Mesenchymal stem cell (in vitro differentiated cells and primary cell): ENCODE data around the gene ASMT.
"Not testable (repeated sequence)": the region's sequence is repeated elsewhere in the genome, so short reads cannot be mapped to it uniquely, and the experiment has no call there.

Experiments used
- DNase-seq: peaks from one replicate; pipeline ENCODE4 v3.0.0-alpha.2; 2013
- H2AFZ ChIP-seq: one replicate; pipeline ENCODE4 v1.6.1; 2013; ENCODE audit warnings: low read depth, mild to moderate bottlenecking, control low read depth, inconsistent platforms, low read length, moderate library complexity
- H2AK5ac ChIP-seq: 2 replicates; pipeline ENCODE4 v1.6.1; 2013; ENCODE audit warnings: low read length, moderate library complexity, mild to moderate bottlenecking, inconsistent platforms; ENCODE audit not compliant: severe bottlenecking
- H2BK120ac ChIP-seq: one replicate; pipeline ENCODE4 v1.6.1; 2013; ENCODE audit warnings: low read depth, mild to moderate bottlenecking, inconsistent platforms, low read length, moderate library complexity
- H2BK12ac ChIP-seq, 2 experiments: one replicate each; pipeline ENCODE4 v1.6.1; 2013; ENCODE audit warnings: inconsistent platforms in 2 of 2, low read length in 2 of 2, mild to moderate bottlenecking in 2 of 2, moderate library complexity in 2 of 2, control low read depth in 1 of 2
- H2BK15ac ChIP-seq: one replicate; pipeline ENCODE4 v1.6.1; 2013; ENCODE audit warnings: mild to moderate bottlenecking, low read depth, inconsistent platforms; ENCODE audit not compliant: poor library complexity, severe bottlenecking
- H2BK5ac ChIP-seq: 2 replicates; pipeline ENCODE4 v1.6.1; 2013; ENCODE audit warnings: low read depth, mild to moderate bottlenecking, low read length, control low read depth, inconsistent platforms; ENCODE audit not compliant: poor library complexity, severe bottlenecking
- H3K14ac ChIP-seq, 2 experiments: one replicate each; pipeline ENCODE4 v1.6.1; 2013; ENCODE audit warnings: inconsistent platforms in 2 of 2, low read length in 2 of 2, control low read depth in 1 of 2, mild to moderate bottlenecking in 1 of 2, moderate library complexity in 1 of 2
- H3K18ac ChIP-seq, 2 experiments: one replicate each; pipeline ENCODE4 v1.6.1; 2013; ENCODE audit warnings: inconsistent platforms in 2 of 2, low read length in 2 of 2, control low read depth in 1 of 2, low read depth in 1 of 2, mild to moderate bottlenecking in 1 of 2
- H3K23ac ChIP-seq, 2 experiments: one replicate each; pipeline ENCODE4 v1.6.1; 2013; ENCODE audit warnings: inconsistent platforms in 2 of 2, low read length in 2 of 2, mild to moderate bottlenecking in 2 of 2, moderate library complexity in 2 of 2, control low read depth in 1 of 2
- H3K27ac ChIP-seq: 2 replicates; pipeline ENCODE4 v1.5.1; 2013; ENCODE audit warnings: mild to moderate bottlenecking, moderate library complexity, low read length, control low read depth, inconsistent platforms; ENCODE audit not compliant: poor library complexity, severe bottlenecking
- H3K27me3 ChIP-seq, 2 experiments: 2 replicates each; pipeline versions ENCODE4 v1.6.1 to v1.7.0; 2013; ENCODE audit warnings: low read length in 2 of 2, mild to moderate bottlenecking in 2 of 2, moderate library complexity in 2 of 2, control low read depth in 1 of 2, inconsistent platforms in 1 of 2; ENCODE audit not compliant: control insufficient read depth in 1 of 2, insufficient read depth in 1 of 2
- H3K36me3 ChIP-seq, 2 experiments: 2 replicates each; pipeline versions ENCODE4 v1.6.1 to v1.7.0; 2013; ENCODE audit warnings: low read length in 2 of 2, control low read depth in 1 of 2, inconsistent platforms in 1 of 2, low read depth in 1 of 2, mild to moderate bottlenecking in 1 of 2; ENCODE audit not compliant: insufficient read depth in 2 of 2, control insufficient read depth in 1 of 2
- H3K4ac ChIP-seq, 2 experiments: one replicate each; pipeline ENCODE4 v1.6.1; 2013; ENCODE audit warnings: inconsistent platforms in 2 of 2, low read length in 2 of 2, mild to moderate bottlenecking in 2 of 2, moderate library complexity in 2 of 2, control low read depth in 1 of 2, low read depth in 1 of 2
- H3K4me1 ChIP-seq: 2 replicates; pipeline ENCODE4 v1.6.1; 2013; ENCODE audit warnings: low read depth, low read length, control low read depth; ENCODE audit not compliant: control insufficient read depth, insufficient read depth
- H3K4me2 ChIP-seq: 2 replicates; pipeline ENCODE4 v1.6.1; 2013; ENCODE audit warnings: low read length, mild to moderate bottlenecking, inconsistent platforms; ENCODE audit not compliant: poor library complexity, severe bottlenecking
- H3K4me3 ChIP-seq, 2 experiments: 2 replicates each; pipeline versions ENCODE4 v1.5.1 to v1.7.0; 2013; ENCODE audit warnings: low read length in 2 of 2, mild to moderate bottlenecking in 2 of 2, control low read depth in 1 of 2, low read depth in 1 of 2; ENCODE audit not compliant: insufficient read depth in 1 of 2
- H3K79me1 ChIP-seq: replicated peaks from 2 replicates; pipeline ENCODE4 v1.6.1; 2013; ENCODE audit warnings: mild to moderate bottlenecking, control low read depth, low read length, inconsistent platforms; ENCODE audit not compliant: poor library complexity, severe bottlenecking
- H3K9ac ChIP-seq: 2 replicates; pipeline ENCODE4 v1.7.0; 2013; ENCODE audit warnings: mild to moderate bottlenecking, low read length, moderate library complexity
- H3K9me3 ChIP-seq: 2 replicates; pipeline ENCODE4 v1.7.0; 2013; ENCODE audit warnings: mild to moderate bottlenecking, low read length; ENCODE audit not compliant: control insufficient read depth
- H4K8ac ChIP-seq: one replicate; pipeline ENCODE4 v1.6.1; 2013; ENCODE audit warnings: inconsistent platforms, mild to moderate bottlenecking, low read length, moderate library complexity
- H4K91ac ChIP-seq: one replicate; pipeline ENCODE4 v1.6.1; 2013; ENCODE audit warnings: mild to moderate bottlenecking, low read length, inconsistent platforms
- WGBS: methylation state at CpG from one replicate; pipeline ENCODE4 v1.1.7; 2013; ENCODE audit warnings: mixed read lengths; 5-methylcytosine and 5-hydroxymethylcytosine counted together

The ASMT gene

DNA sequence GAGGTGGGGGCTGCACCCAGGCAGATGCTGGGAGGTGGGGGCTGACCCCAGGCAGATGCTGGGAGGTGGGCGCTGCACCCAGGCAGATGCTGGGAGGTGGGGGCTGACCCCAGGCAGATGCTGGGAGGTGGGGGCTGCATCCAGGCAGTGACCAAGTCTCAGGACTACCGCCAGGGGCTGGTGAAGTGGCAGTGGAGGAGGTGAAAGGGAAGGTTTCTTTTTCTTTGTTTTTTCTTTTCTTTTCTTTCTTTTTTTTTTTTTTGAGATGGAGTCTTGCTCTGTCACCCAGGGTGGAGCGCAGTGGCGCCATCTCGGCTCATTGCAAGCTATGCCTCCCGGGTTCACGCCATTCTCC is 10.0 kb downstream of the ASMT start:
- not testable (repeated sequence) for DNase-seq, H3K79me1 ChIP-seq, H3K4ac ChIP-seq, H3K27me3 ChIP-seq, H2AK5ac ChIP-seq, H3K27ac ChIP-seq, H3K9ac ChIP-seq, H2BK120ac ChIP-seq, H4K91ac ChIP-seq, H2AFZ ChIP-seq, H3K36me3 ChIP-seq, H2BK12ac ChIP-seq, H3K4me3 ChIP-seq, H4K8ac ChIP-seq, H3K23ac ChIP-seq, H3K9me3 ChIP-seq, H3K4me1 ChIP-seq, H3K4me2 ChIP-seq, H3K14ac ChIP-seq, H3K18ac ChIP-seq, H2BK15ac ChIP-seq, H2BK5ac ChIP-seq
- WGBS, result 93% methylated on average over 6 of the region's 7 CpGs

DNA sequence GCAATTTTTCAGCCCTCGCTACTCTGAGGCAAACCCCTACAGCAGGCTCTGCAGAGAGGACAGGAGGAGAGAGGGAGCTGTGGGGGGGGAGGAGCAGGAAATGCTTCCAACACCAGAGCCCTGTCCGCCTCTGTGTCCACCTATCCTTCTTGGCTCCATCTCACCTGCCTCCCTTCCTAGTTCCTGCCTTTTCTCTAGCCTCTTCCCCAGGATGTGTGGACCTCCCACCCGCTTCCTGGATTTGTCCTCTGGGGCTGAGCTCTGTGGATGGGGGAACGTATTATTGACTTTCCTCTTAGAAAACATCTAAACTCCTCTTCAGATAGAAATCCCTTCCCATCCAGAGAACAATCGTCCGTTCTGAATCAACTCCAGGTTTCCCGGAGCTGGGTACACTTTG is 14.4 kb downstream of the ASMT start:
- Histone ChIP-seq H4K91ac (no peak overlapping the region), H3K27ac (no peak overlapping the region), H2BK12ac (no peak overlapping the region), H2AFZ (no peak overlapping the region), H3K18ac (no peak overlapping the region), H3K79me1 (no peaks in the 10 kb centered on the region), H3K27me3 (peaks cover 0 to 9% of the 10 kb centered on the region in 2 experiments), H3K36me3 (no peaks in the 10 kb centered on the region), H3K4ac (no peak overlapping the region), H3K9ac (no peak overlapping the region), H3K14ac (no peak overlapping the region), H2BK15ac (no peak overlapping the region), H3K9me3 (no peaks in the 10 kb centered on the region), H3K4me3 (no peak overlapping the region), H3K4me2 (no peak overlapping the region), H3K23ac (no peak overlapping the region), H2BK120ac (no peak overlapping the region), H2BK5ac (no peak overlapping the region), H3K4me1 (no peaks in the 10 kb centered on the region), H2AK5ac (no peak overlapping the region), H4K8ac (no peak overlapping the region)
- 92% methylated on average over 6 of the region's 7 CpGs for WGBS
- no peak for DNase-seq

DNA sequence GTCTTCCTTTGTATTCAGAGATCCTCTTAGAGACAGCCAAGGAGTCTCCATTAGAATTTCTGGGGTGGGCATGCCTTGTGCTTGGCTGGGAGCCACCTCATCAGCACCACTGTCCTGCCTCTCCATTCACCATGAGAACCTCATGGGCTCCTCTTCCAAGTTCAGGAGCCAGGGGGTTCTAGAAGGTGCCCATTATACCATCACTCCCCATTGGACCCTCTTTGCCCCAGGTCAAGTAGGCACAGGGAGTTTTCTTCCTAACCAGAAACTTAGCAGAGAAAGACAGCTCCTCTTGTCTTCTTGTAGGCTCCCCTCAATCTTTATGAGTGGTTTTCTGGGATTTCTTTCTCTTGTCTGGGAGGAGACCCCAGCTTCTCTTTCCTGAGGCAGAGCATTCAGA is 31.1 kb downstream of the ASMT start:
- Histone ChIP-seq H2BK15ac (no peak overlapping the region), H3K79me1 (no peaks in the 10 kb centered on the region), H3K27ac (no peak overlapping the region), H3K9me3 (peaks cover 8% of the 10 kb centered on the region), H2BK120ac (no peak overlapping the region), H3K4ac (no peak overlapping the region), H3K4me2 (no peak overlapping the region), H3K14ac (no peak overlapping the region), H2AFZ (no peak overlapping the region), H3K23ac (no peak overlapping the region), H4K8ac (no peak overlapping the region), H3K27me3 (peaks cover 0 to 6% of the 10 kb centered on the region in 2 experiments), H2AK5ac (no peak overlapping the region), H3K9ac (no peak overlapping the region), H3K18ac (no peak overlapping the region), H3K4me3 (no peak overlapping the region), H3K36me3 (no peaks in the 10 kb centered on the region), H4K91ac (no peak overlapping the region), H3K4me1 (no peaks in the 10 kb centered on the region), H2BK5ac (no peak overlapping the region), H2BK12ac (no peak overlapping the region)
- DNase-seq, result no peak

DNA sequence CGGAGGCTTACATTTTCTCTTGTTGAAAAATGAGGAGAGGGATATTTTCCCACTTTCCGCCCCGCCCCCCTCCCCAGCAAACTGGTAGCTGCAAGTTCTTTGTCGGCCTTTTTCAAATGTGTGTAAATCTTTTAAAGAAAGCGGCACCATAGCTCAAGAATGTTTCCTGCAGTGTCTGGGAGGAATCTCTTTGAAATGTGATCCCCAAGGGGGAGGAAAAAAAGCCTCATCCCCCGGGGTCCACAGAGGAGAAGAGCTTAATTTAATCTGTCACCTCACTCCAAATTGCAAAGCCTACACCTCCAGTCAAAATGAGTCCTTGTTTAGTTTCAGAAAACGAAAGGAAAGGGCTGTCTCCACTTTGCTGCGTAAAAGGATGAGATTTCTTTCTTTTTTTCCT is 34.8 kb downstream of the ASMT start:
- Histone ChIP-seq H2AFZ (no peak overlapping the region), H2AK5ac (no peak overlapping the region), H3K4me3 (peak overlapping the region in 1 of 2 experiments; percentile 75), H3K9ac (peak overlapping the region; percentile 65), H3K79me1 (no peaks in the 10 kb centered on the region), H3K4me2 (peak overlapping the region; percentile 47), H3K27me3 (peaks cover 0 to 6% of the 10 kb centered on the region in 2 experiments), H4K8ac (no peak overlapping the region), H3K18ac (no peak overlapping the region), H4K91ac (no peak overlapping the region), H3K9me3 (peaks cover 8% of the 10 kb centered on the region), H3K23ac (no peak overlapping the region), H2BK15ac (no peak overlapping the region), H3K14ac (no peak overlapping the region), H3K27ac (no peak overlapping the region), H3K36me3 (no peaks in the 10 kb centered on the region), H2BK12ac (no peak overlapping the region), H3K4ac (no peak overlapping the region), H2BK5ac (no peak overlapping the region), H3K4me1 (no peaks in the 10 kb centered on the region), H2BK120ac (no peak overlapping the region)
- no peak for DNase-seq
- 20% methylated on average over 2 of the region's 8 CpGs for WGBS
